Activated T-helper 1 cell treated with anti-CD3 and anti-CD28 coated beads, Interleukin-12 subunit alpha, Interleukin-12 subunit beta, Interleukin-2, Interleukin-4 antibody, amounts not matched to agents 30 ng/mL and 10 ng/mL and 1 ng/mL, durations not matched to agents 14 hours and 24 hours and 36 hours (primary cell): ENCODE measurements around the gene EYA2. TPM values are rescaled to one million over a fixed set of nuclear protein-coding genes. Genes with fewer than 3 reads are reported as not detected.

Source experiments
- DNase-seq: peaks from one replicate; pipeline ENCODE4 v3.0.0; 2021; ENCODE audit warnings: low spot score
- H3K27ac Mint-ChIP-seq: one replicate; pipeline ENCODE4 v1.8.0; 2021; ENCODE audit warnings: mild to moderate bottlenecking, mixed read lengths
- H3K27me3 Mint-ChIP-seq: one replicate; pipeline ENCODE4 v1.8.0; 2022; ENCODE audit warnings: mild to moderate bottlenecking, moderate library complexity, mixed read lengths; ENCODE audit not compliant: insufficient read depth
- H3K36me3 Mint-ChIP-seq: one replicate; pipeline ENCODE4 v1.8.0; 2021; ENCODE audit warnings: low read depth, mixed read lengths
- H3K4me1 Mint-ChIP-seq: one replicate; pipeline ENCODE4 v1.8.0; 2021; ENCODE audit warnings: low read depth, mixed read lengths
- H3K4me3 Mint-ChIP-seq: one replicate; pipeline ENCODE4 v1.8.0; 2021; ENCODE audit warnings: mild to moderate bottlenecking, moderate library complexity, mixed read lengths
- H3K9me3 Mint-ChIP-seq: one replicate; pipeline ENCODE4 v1.8.0; 2021; ENCODE audit warnings: mixed read lengths
- intact Hi-C: fragments of 100-400 bp; cut with micrococcal nuclease; formaldehyde crosslinking; loops from one replicate; pipeline ENCODE4 v1.15.1; 2024
- total RNA-seq: library from RNA; stranded (reverse); gene quantifications from 2 replicates; pipeline ENCODE4 v1.2.3, GENCODE V29; 2022

EYA2 gene
- total RNA-seq, 1 donor from 2014 or later, result not detected

GRCh38 chr20:47054506-47054905 lies 159.9 kb downstream of the EYA2 start:
- H3K9me3 Mint-ChIP-seq, result no peaks in the 10 kb centered on the region
- peaks cover 4% of the 10 kb centered on the region for H3K27me3 Mint-ChIP-seq
- H3K4me1 Mint-ChIP-seq, result no peaks in the 10 kb centered on the region
- intact Hi-C loops, result no loop called here
- DNase-seq, result no peak
- H3K27ac Mint-ChIP-seq, result no peak overlapping the region
- no peaks in the 10 kb centered on the region for H3K36me3 Mint-ChIP-seq
- no peak overlapping the region for H3K4me3 Mint-ChIP-seq

GRCh38 chr20:47054945-47055344 lies 160.3 kb downstream of the EYA2 start:
- Mint-ChIP-seq H3K27me3 (peaks cover 4% of the 10 kb centered on the region), H3K4me3 (no peak overlapping the region), H3K9me3 (no peaks in the 10 kb centered on the region), H3K4me1 (no peaks in the 10 kb centered on the region), H3K36me3 (no peaks in the 10 kb centered on the region), H3K27ac (no peak overlapping the region)
- intact Hi-C loops, result no loop called here
- no peak for DNase-seq

GRCh38 chr20:47055699-47056369 lies 161.2 kb downstream of the EYA2 start:
- DNase-seq, result no peak
- Mint-ChIP-seq H3K27me3 (no peaks in the 10 kb centered on the region), H3K27ac (no peak overlapping the region), H3K36me3 (no peaks in the 10 kb centered on the region), H3K4me3 (no peak overlapping the region), H3K4me1 (no peaks in the 10 kb centered on the region), H3K9me3 (no peaks in the 10 kb centered on the region)
- intact Hi-C loops, result no loop called here

GRCh38 chr20:47057661-47058060 lies 163.0 kb downstream of the EYA2 start:
- H3K4me1 Mint-ChIP-seq, result no peaks in the 10 kb centered on the region
- H3K27ac Mint-ChIP-seq, result no peak overlapping the region
- H3K4me3 Mint-ChIP-seq, result no peak overlapping the region
- intact Hi-C loops, result no loop called here
- H3K27me3 Mint-ChIP-seq, result no peaks in the 10 kb centered on the region
- no peaks in the 10 kb centered on the region for H3K9me3 Mint-ChIP-seq
- H3K36me3 Mint-ChIP-seq, result no peaks in the 10 kb centered on the region
- DNase-seq, result no peak

GRCh38 chr20:47058236-47058635 lies 163.6 kb downstream of the EYA2 start:
- no peak overlapping the region for H3K4me3 Mint-ChIP-seq
- H3K27me3 Mint-ChIP-seq, result no peaks in the 10 kb centered on the region
- no peak overlapping the region for H3K27ac Mint-ChIP-seq
- H3K36me3 Mint-ChIP-seq, result no peaks in the 10 kb centered on the region
- intact Hi-C loops, result no loop called here
- H3K9me3 Mint-ChIP-seq, result no peaks in the 10 kb centered on the region
- no peaks in the 10 kb centered on the region for H3K4me1 Mint-ChIP-seq
- no peak for DNase-seq

- H3K27me3 Mint-ChIP-seq, result no peaks in the 10 kb centered on the region
- intact Hi-C loops, result no loop called here
Observed at GRCh38 chr20:47059536-47059935, 164.9 kb downstream of the EYA2 start.

GRCh38 chr20:47061549-47061948 lies 166.9 kb downstream of the EYA2 start:
- H3K4me3 Mint-ChIP-seq, result no peak overlapping the region
- H3K4me1 Mint-ChIP-seq, result no peaks in the 10 kb centered on the region
- peaks cover 3% of the 10 kb centered on the region for H3K9me3 Mint-ChIP-seq
- no peaks in the 10 kb centered on the region for H3K27me3 Mint-ChIP-seq
- intact Hi-C loops, result no loop called here
- H3K27ac Mint-ChIP-seq, result no peak overlapping the region
- no peaks in the 10 kb centered on the region for H3K36me3 Mint-ChIP-seq
- DNase-seq, result no peak

More at GRCh38 chr20:47059536-47059935, 164.9 kb downstream of the EYA2 start:
- H3K4me1 Mint-ChIP-seq, result no peaks in the 10 kb centered on the region
- no peaks in the 10 kb centered on the region for H3K9me3 Mint-ChIP-seq
- H3K27ac Mint-ChIP-seq, result no peak overlapping the region
- no peaks in the 10 kb centered on the region for H3K36me3 Mint-ChIP-seq
- H3K4me3 Mint-ChIP-seq, result no peak overlapping the region
- DNase-seq, result no peak

GRCh38 chr20:47062226-47062890 lies 167.7 kb downstream of the EYA2 start:
- H3K36me3 Mint-ChIP-seq, result no peaks in the 10 kb centered on the region
- no peaks in the 10 kb centered on the region for H3K27me3 Mint-ChIP-seq
- H3K27ac Mint-ChIP-seq, result no peak overlapping the region
- intact Hi-C loops, result no loop called here
- peaks cover 9% of the 10 kb centered on the region for H3K9me3 Mint-ChIP-seq
- DNase-seq, result no peak
- no peaks in the 10 kb centered on the region for H3K4me1 Mint-ChIP-seq
- H3K4me3 Mint-ChIP-seq, result no peak overlapping the region

GRCh38 chr20:47063407-47063806 lies 168.8 kb downstream of the EYA2 start:
- Mint-ChIP-seq H3K9me3 (peaks cover 18% of the 10 kb centered on the region), H3K4me3 (no peak overlapping the region), H3K36me3 (no peaks in the 10 kb centered on the region), H3K27ac (no peak overlapping the region), H3K27me3 (peaks cover 1% of the 10 kb centered on the region), H3K4me1 (no peaks in the 10 kb centered on the region)
- intact Hi-C loops, result no loop called here
- no peak for DNase-seq

GRCh38 chr20:47063808-47064207 lies 169.2 kb downstream of the EYA2 start:
- no peak overlapping the region for H3K4me3 Mint-ChIP-seq
- DNase-seq, result no peak
- no peak overlapping the region for H3K27ac Mint-ChIP-seq
- no peaks in the 10 kb centered on the region for H3K36me3 Mint-ChIP-seq
- peaks cover 1% of the 10 kb centered on the region for H3K27me3 Mint-ChIP-seq
- peaks cover 22% of the 10 kb centered on the region for H3K9me3 Mint-ChIP-seq
- intact Hi-C loops, result no loop called here
- H3K4me1 Mint-ChIP-seq, result no peaks in the 10 kb centered on the region

GRCh38 chr20:47066484-47067270 lies 172.0 kb downstream of the EYA2 start:
- no peaks in the 10 kb centered on the region for H3K4me1 Mint-ChIP-seq
- intact Hi-C loops, result no loop called here

GRCh38 chr20:47067776-47068175 lies 173.1 kb downstream of the EYA2 start:
- intact Hi-C loops, result no loop called here
- Mint-ChIP-seq H3K4me3 (no peak overlapping the region), H3K27ac (no peak overlapping the region), H3K36me3 (no peaks in the 10 kb centered on the region), H3K27me3 (peaks cover 1% of the 10 kb centered on the region), H3K4me1 (no peaks in the 10 kb centered on the region), H3K9me3 (peaks cover 26% of the 10 kb centered on the region)
- no peak for DNase-seq

More at GRCh38 chr20:47066484-47067270, 172.0 kb downstream of the EYA2 start:
- DNase-seq, result no peak
- Mint-ChIP-seq H3K27ac (no peak overlapping the region), H3K27me3 (peaks cover 1% of the 10 kb centered on the region), H3K9me3 (peaks cover 26% of the 10 kb centered on the region), H3K4me3 (no peak overlapping the region), H3K36me3 (no peaks in the 10 kb centered on the region)

- peaks cover 26% of the 10 kb centered on the region for H3K9me3 Mint-ChIP-seq
- H3K27ac Mint-ChIP-seq, result no peak overlapping the region
- H3K4me1 Mint-ChIP-seq, result no peaks in the 10 kb centered on the region
- H3K36me3 Mint-ChIP-seq, result no peaks in the 10 kb centered on the region
- intact Hi-C loops, result no loop called here
- no peak overlapping the region for H3K4me3 Mint-ChIP-seq
- DNase-seq, result no peak
- H3K27me3 Mint-ChIP-seq, result peaks cover 1% of the 10 kb centered on the region
Observed at GRCh38 chr20:47070176-47070575, 175.5 kb downstream of the EYA2 start.
